8988T (cell line): Measurements from ENCODE around the gene SNX4.
"Not testable (repeated sequence)": the region's sequence is repeated elsewhere in the genome, so short reads cannot be mapped to it uniquely, and the experiment has no call there.

ENCODE experiments used
- DNase-seq: peaks from one replicate; pipeline ENCODE4 v3.0.0; 2011

Gene SNX4

DNA sequence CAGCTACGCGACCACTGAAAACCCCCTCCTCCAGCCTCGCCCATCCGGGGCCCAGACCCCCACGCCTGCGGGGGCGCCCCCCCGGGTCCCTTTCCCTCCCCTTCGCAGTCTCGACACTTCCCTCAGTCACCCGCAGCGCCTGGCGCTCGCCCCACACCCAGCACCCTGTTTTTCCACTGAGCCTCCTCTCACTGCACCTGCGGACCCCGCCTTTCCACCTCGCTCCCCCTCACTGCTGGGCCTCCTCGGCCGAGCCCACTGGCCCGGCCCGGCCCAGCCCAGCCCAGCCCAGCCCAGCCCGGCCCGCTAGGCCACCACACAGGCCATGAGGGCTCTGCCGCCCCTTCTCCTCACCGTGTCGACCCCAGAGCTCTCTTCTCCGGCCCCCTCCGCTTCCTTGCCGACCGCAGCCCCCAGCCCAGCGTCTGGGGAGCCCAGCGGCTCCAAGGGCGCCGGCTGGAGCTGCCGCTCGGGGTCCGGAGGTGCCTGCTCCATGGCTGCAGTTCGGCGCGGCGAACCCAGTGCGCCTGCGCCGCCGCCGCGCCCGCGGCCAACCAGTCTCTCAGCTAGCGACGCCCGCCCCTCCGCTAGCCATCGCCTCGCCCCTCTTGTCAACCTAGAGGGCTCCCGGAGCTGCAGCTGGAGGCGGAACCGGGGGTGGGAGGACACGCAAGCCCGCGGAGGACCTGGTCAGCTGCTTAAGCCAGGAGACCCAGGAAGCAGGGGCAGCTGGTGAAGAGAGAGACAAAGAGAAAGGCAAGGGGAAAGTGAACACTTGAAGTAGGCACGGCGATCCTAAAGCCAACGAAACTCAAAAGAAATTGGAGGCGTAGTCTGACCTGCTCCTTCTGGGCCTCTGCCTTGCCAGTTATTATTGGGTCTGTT lies at the start of gene SNX4:
Gene SNX4, minus strand, starts transcription at position 525 of the 885 bp plus-strand sequence. Its CDS starts 30 bp downstream, at position 495.
- peak; percentile 57 for DNase-seq

DNA sequence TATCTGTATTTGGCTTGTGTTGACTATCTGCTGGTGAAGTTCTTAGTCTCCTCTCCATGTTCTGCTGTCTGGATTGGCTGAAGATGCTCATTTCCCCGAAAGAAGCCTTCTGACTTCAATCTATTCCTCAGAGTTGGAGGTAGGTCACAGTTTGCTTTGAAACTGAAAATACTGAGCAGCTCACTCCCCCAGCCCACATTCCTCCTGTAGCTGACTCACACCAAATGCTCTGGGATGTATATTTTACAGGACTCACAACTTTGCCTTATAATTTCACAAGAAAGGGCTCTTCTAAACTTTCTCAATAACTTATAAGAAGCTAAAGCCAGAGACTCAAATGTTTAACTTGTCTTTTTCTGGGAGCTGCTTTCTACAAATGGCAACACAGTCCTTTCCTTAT lies 36.3 kb upstream of the SNX4 start:
- DNase-seq = no peak

DNA sequence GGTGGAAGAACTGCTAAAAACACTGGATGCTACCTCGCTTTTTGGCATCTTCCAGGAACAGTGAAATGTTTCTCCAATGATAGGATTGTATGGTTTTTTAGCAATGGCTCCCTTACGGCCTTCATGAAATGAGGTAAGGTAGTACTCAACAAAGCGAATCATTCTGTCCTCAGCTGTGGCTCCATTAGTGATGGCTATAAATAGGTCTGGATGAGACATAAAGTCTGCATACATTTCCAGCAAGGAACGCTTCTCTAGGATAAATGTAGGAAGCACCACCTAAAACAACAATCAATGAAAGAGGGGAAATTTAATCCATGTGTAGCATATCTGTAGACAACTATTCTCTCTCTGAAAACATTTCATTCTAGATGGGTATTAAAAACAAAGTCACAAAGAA lies 32.4 kb upstream of the SNX4 start:
- no peak for DNase-seq

DNA sequence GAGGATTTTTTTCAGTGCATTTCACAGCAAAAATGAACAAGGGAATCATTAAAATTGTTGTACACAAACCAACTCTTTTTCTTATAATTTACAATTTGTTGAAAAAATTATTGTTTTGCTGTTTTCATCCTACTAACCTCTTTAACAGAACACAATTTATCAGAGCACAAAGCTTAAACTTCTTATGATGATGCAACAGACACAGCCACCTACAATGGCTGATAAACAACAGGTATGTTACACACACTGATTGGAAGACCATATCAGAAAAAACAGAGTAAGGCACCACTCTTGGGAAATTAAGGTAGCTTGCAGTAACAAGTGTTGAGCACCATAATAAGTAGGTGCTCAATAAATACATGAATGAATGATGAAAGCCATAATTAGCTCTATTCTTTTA lies 8.9 kb upstream of the SNX4 start:
- no peak for DNase-seq

DNA sequence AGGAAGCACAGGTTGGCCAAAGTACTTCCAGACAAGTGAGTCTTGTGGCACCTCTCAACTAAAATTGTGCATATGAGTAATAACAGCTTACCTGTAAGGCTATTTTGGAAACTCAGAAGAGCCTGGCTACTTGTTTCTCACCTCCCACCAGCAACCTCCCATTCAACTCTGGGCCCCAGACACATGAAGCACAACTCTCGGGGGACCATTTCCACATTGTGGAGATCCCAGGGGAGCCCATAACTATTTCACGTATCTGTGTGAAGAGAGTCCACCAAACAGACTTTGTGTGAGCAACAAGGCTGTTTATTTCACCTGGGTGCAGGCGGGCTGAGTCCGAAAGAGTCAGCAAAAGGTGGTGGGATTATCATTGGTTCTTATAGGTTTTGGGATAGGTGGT lies 5.2 kb upstream of the SNX4 start:
- DNase-seq = no peak

DNA sequence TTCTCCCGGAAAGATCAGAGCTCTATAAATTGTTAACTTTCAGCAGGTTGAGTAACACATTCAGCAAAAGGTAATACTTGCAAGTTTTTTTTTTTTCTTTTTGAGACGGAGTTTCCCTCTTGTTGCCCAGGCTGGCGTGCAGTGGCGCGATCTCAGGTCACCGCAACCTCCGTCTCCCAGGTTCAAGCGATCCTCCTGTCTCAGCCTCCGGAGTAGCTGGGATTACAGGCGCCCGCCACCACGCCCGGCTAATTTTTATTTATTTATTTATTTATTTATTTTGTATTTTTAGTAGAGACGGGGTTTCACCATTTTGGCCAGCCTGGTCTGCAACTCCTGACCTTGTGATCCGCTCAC lies 539 bp upstream of the SNX4 start:
- DNase-seq = not testable (repeated sequence)

DNA sequence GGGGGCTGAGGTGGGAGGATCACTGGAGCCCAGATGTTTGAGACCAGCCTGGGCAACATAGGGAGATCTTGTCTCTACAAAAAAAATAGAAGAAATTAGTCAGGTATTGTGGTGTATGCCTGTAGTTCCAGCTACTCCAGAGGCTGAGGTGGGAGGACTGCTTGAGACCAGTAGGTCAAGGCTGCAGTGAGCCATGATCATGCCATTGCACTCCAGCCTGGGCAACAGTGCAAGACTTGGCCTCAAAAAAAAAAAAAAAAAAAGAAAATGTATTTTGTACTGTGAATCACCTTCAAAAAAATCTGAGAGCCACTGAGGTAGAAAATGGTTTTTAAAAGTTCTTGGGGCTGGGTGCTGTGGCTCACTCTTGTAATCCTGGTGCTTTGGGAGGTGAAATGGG lies 4.6 kb downstream of the SNX4 start:
- DNase-seq = no peak

DNA sequence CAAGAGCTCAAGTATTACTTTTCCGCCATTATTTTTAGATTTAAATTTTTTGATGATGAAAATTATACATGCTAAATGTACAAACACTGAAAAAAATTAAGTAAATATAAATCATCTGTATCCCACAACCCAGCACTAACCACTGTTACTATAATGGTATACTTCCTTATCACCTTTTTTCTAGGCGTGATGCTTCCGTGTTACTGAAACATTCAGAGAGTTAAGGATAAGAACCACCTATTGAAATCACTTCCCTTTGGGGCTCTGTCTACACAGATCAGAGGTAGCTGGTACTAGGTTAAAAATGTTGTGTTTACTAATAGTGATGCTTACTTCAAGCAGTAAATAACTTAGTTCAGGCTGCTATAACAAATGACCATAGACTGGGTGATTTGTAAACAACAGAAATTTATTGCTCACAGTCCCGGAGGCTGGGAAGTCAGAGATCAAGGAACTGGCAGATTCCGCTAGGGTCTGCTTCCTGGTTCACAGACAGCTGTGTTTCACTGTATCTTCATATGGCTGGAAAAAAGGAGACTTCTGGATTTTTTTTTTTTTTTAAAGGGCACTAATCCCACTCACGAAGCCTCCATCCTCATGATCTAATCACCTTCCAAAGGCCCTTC lies 6.4 kb downstream of the SNX4 start:
- no peak for DNase-seq

DNA sequence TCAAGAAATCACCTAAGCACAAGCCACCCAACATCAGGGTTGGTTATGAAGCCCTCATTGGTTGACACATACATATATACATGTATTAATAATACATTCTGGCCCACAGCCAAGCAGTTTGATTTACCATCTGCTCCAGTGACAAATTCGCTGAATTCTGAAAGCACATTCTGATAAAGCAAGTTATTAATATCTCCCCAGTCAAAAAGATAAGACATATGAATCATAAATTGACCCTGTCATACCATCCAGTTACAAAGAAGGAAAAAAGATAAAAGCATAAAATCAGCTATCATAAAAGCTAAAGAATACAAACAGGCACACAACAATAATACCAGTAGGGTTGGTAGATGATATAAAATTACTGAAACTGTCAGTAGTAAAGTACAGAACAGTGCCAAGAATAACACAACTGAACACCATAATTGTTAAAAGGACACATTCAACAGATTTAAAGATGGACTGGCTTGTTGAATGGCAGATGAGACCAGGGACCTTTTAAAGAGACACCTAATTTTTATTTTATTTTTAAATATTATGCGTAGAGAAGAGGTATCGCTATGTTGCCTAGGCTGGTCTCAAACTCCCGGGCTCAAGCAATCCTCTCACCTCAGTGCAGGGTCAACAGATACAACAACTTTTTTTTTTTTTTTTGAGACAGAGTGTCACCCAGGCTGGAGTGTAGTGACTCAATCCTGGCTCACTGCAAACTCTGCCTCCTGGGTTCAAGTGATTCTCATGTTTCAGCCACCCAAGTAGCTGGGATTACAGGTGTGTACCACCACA lies 7.7 kb downstream of the SNX4 start:
- DNase-seq = no peak

DNA sequence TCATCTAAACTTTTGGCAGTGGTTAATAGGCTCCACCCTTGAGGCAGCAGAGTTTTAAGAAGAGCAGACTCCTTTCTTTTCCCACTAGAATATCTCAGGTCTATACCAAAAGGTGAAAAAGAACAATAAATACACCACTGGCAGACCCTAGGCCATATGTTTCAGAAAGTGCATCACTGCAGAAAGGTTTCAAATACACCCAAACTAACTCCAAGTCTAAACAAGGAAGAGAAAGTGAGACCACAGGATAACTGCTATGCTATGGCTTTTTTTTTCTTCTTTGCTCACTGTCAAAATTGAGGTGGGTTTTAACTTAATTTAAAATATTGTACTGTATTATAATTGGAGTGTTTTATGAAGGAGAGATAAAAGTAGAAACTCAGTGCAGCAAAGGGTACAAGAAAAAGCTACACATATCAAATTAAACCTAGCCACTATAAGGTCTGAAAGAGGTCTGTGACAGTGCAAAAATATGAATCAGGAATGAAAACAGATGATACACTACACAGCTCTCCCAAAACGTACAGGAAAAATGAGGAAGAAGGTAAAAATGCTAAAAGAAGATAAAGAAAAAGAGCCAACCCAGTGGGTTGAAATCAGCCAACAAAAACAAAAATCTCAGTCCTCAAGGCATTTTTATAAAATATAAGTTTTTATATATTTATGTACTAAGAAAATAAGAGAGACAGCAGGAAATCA lies 8.4 kb downstream of the SNX4 start:
- DNase-seq = no peak

DNA sequence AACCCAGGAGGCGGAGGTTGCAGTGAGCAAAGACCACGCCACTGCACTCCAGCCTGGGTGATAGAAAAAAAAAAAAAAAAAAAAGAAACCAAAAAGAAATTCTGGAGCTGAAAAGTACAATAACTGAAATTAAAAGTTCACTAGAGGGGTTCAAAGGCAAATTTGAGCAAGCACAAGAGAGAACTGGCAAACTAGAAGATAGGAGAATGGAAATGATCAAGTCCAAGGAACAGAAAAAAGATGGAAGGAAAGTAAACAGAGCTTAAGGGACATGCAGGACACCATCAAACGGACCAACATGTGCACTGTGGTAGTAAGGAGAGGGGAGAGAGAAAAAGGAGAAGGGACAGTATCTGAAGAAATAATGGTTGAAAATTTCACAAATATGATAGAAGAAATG lies 12.9 kb downstream of the SNX4 start:
- no peak for DNase-seq

DNA sequence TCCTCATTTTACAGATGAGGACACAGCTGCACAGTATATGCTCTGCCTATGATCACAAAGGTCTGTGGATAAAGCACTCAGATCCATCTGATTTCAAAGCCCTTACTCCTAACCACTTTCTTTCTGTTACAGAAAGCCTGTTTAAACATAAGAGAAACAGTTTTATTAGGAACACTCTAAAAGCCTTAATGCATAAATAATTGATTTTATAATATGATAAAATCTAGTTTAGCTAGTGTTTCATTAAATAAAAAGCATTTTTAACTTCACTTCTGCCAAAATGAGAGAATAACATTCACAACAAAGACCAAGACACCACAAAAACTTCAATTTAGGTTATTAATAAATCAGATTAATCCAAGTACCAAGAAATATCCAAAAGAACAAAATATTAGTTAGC lies 21.4 kb downstream of the SNX4 start:
- DNase-seq = no peak

DNA sequence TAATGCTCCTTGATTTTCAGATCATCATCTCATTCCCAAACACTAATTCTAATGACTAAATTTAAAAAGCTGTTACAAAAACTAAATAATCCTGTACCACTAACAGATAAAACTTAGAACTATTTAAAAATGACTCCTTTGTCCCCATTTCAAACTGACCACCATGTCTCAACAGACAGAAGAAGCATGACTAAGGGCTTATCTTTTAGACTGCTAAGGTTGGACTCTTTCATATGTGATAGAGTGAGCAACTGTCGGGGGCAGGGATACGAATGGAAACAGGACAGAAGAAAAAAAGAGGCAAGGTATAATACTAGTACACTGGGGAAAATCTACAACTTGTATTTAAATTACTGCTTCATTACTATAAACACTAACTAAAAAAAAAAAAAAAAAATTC lies 23.3 kb downstream of the SNX4 start:
- no peak for DNase-seq

DNA sequence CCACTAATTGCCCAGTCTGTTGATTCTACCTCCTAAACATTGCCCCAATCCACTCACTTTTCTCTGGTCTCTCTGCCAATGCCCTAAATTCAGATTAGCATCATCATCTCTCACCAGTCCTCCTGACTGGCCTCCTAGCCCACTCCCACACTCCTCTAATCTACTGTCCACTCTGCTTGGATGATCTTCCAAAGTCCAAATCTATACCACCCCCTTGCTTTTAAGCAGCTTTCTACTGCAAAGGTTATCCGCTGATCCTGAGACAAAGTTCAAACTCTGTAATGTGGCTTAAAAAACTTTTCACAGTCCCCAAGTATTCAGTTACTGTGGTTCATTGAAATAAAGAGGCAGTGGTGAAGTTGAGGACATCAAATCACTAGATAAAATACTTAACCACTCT lies 37.6 kb downstream of the SNX4 start:
- DNase-seq = no peak

DNA sequence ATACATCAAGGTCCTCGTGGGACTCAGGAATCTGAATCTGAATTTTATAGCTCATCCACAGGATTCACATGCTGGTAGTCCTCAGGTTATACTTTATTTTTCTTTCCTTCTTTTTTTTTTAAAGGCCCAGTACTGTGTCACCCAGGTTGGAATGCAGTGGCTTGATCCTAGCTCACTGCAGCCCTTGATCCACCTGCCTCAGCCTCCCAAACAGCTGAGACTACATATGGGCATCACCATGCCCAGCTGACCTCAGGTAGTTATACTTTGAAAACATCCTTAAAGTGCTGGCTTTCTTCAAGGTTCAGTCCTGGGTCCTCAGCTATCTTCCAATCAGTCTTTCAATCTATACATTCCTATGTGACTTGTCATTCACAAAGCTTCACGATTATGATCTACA lies 38.2 kb downstream of the SNX4 start:
- no peak for DNase-seq

DNA sequence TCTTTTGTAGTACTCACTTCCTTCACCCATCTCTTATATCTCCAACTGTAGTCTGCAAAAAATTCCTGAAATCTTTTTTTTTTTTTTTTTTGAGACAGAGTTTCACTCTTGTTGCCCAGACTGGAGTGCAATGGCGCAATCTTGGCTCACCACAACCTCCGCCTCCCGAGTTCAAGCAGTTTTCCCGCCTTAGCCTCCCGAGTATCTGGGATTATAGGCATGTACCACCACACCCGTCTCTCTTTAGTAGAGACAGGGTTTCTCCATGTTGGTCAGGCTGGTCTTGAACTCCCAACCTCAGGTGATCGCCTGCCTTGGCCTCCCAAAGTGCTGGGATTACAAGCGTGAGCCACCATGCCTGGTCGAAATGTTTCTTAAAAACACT lies 38.6 kb downstream of the SNX4 start:
- DNase-seq = not testable (repeated sequence)

DNA sequence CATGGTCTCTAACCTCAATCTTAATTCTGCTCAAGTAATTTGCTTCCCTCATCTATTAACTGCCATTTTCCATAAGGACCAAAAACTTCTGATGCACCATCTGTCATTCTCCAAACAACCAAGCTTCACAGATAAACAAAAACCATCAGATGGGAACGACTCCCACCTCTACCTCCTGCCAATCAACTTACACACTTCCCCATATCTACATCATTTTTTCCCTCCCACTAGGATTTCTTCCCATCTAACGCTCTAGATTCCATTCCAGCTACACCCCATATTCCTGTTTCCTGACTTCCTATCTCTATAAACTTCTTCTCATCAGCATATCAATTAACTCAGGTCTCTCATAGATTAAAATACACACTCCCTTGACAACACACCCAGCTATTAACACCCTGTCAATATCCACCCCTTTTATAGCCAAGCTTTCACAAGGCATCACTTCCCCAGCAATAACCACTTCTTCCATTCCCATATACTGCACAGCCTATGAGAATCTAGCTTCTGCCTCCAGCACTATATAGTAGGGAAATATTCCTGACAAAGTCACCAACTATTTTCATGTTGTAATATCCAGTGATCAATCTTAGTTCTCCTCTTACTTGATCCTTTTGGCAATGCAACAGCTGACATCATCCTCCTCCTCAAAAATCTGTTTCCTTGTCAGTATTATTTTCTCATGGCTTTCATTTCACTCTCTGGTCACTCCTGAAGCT lies 39.2 kb downstream of the SNX4 start:
- DNase-seq = no peak

DNA sequence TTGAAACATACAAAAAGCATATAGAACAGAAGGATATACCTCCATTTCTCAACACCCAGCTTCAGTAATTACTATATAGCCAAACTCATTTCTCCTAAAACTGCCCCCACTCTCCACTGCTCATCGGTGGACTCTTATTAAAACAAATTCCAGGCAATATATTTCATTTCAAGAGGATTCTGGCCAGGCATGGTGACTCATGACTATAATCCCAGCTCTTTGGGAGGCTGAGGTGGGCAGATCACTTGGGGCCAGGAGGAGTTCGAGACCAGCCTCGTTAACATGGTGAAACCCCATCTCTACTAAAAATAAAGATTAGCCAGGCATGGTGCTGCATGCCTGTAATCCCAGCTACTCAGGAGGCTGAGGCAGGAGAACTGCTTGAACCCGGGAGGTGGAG lies 40.9 kb downstream of the SNX4 start:
- DNase-seq = no peak

DNA sequence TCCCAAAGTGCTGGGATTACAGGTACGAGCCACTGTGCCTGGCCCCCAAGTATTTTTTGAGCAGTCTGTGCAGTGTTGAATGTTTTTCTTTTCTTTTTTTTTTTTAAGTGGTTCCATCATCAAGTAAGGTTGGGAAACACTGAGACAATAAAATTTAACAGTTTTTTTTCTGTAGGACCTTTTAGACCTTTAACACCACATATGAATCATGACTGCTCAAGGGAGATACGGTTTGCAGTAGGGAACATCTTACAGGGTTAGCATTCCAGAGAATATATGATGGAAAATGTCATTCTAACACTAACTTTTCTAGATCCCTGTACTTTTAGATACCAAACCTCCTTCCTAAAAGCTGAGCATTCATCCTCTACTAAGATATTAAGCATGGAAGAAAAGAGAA lies 41.7 kb downstream of the SNX4 start:
- DNase-seq = no peak

DNA sequence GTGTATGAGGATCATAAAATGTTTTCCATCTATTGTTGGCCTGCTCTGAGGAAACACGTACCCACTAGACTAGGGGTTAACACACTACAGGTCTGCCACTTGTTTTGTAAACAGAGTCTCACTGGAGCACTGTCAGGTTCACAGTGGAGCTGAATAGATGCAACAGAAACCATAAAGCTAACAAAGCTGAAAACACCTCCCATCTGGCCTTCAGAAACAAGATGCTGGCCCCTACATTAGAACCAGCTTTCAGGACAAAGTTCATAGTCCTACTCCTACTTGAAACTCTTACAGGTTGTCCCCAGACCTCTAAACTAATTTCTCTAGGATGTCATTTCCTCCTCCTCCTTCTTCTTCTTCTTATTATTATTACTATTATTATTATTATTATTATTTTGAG lies 42.3 kb downstream of the SNX4 start:
- no peak for DNase-seq

DNA sequence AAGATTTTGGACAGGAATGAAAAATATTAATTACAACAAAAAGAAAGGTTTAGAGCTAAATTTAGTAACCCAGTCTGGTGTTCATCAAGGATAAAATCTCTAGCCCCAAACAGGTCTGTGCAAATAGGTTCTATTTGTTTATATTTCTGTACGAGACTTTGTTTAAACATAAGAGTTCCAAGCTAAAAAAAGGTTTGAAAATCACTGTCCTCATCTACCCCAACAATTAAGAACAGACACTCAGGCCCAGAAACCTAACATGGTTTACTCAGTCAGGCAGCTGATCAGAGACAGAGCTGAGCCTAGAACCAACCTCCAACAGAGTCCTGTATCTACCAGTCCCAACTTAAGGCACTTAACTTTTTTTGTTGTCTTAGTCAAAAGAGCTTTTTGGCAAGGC lies 49.3 kb downstream of the SNX4 start:
- no peak for DNase-seq

DNA sequence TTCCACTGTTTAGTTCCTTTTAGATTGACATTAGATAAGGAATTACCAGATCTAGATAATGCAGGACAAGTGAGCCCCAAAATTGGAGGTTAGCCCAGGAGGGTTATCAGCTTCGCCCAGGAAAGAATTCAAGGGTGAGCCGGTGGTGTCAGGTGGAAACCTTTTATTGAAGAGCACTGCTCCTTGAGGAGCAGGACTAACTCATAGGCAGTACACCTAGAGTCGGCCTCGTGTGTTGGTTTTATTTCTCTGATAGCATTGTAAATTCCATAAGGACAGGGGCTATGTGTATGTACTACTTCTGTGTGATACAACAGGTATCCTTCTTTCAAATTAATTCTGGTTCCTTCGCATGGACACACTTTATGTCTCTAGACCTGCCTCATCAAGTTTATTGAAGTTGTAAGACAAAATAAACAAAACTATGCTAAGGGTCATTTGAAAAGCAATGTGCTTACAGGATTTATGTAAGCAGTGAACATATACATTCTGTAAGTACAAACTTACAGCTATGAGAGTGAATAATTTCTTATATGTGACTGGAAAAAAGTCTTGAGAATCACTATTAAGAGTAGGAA lies 57.2 kb downstream of the SNX4 start:
- DNase-seq = no peak
